IPS DF 6.9 (cell line): Measurements from ENCODE around the gene PSMC2.

ENCODE experiments used
- DNase-seq: peaks from one replicate; pipeline ENCODE4 v3.0.0-alpha.2; 2013; ENCODE audit warnings: low read depth, low spot score
- H3K27ac ChIP-seq: one replicate; pipeline ENCODE4 v1.5.1; 2013; ENCODE audit warnings: low read length, control low read depth
- H3K27me3 ChIP-seq: 2 replicates; pipeline ENCODE4 v1.6.1; 2013; ENCODE audit warnings: mild to moderate bottlenecking, low read length; ENCODE audit not compliant: control insufficient read depth, insufficient read depth
- H3K36me3 ChIP-seq: 2 replicates; pipeline ENCODE4 v1.6.1; 2013; ENCODE audit warnings: low read length; ENCODE audit not compliant: control insufficient read depth, insufficient read depth
- H3K4me1 ChIP-seq: 2 replicates; pipeline ENCODE4 v1.6.1; 2013; ENCODE audit warnings: low read length; ENCODE audit not compliant: control insufficient read depth, insufficient read depth
- H3K4me3 ChIP-seq: 2 replicates; pipeline ENCODE4 v1.5.1; 2013; ENCODE audit warnings: mild to moderate bottlenecking, low read length
- H3K9me3 ChIP-seq: 2 replicates; pipeline ENCODE4 v1.6.1; 2013; ENCODE audit warnings: low read length, inconsistent platforms; ENCODE audit not compliant: control insufficient read depth, insufficient read depth
- WGBS: extraction: QIAGEN DNeasy Blood & Tissue Kit; methylation state at CpG from one replicate; pipeline ENCODE4 v1.1.7; 2013; ENCODE audit warnings: mixed read lengths, missing lambda C conversion rate; ENCODE audit not compliant: insufficient read length, insufficient coverage; 5-methylcytosine and 5-hydroxymethylcytosine counted together

PSMC2 gene

DNA sequence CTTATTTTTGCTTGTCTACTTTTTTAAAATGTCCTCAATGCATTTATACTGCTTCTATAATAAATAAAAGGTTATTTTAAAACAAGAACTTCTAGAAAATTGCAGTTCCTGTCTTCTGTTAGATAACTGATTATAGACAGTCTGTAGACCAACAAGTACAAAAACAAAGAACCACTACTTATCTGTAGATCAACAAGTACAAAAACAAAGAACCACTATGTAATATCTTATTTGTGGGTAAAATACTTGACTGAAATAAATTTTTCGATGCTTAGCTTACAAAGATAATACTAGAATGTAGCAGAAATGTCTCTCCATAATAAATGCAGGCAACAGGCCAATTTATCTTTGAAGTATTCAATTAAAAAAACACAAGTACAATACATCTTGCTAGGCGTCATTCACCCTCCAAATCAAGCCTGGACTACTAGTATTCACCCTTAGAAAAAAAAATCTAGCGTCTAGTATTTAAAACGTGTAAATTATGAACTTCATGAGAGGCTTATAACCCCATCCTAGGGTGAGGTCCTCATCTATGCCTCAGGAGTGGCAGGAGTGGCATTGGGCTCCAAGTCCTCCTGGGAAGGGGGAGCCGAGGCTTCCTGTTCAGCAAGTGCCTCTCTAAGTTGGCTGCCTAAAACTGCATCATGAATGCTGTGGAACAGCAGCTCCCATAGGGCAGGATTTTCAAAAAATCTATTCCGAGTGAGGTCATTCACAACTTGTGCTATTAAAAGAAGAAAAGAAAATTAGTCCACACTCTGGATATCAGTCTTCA is 26.6 kb downstream of the PSMC2 start:
- Histone ChIP-seq H3K4me1 (no peaks in the 10 kb centered on the region), H3K27ac (no peak overlapping the region), H3K36me3 (no peaks in the 10 kb centered on the region), H3K9me3 (no peaks in the 10 kb centered on the region), H3K27me3 (no peaks in the 10 kb centered on the region), H3K4me3 (no peak overlapping the region)
- no CpG with 5 or more reads among the region's 6 CpGs for WGBS
- DNase-seq = no peak

DNA sequence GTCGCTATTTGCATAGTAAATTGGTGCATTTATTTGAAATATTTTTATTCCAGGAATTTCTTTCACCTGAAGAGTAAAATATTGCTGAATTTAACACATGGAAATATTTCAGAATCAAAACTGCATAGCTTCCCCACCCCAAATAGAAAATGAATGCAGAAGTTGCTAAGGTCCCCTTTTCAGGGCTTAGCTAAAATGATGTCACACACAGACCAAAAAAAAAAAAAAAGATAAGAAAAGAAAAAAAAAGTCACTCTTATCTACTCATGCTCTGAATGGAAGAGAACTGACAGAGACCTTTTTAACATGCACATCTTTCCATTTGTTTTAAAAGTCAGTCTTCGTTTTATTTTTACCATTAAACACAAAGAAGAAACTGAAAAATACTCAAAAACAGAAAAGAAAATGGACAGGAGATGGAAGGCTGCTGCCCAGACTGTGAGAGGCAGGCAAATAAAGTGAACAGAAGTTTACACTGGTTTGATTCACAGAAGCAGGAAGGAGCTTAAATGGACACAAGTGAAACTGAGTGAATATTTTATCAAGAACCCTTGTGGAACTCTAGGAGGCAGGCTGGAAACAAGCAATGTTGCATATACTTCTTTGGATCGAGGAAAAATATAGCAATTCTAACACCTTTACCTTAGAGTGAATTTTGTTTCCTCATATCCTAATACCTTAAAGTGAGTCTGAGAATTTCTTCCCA is 32.0 kb downstream of the PSMC2 start:
- no peaks in the 10 kb centered on the region for H3K27me3 ChIP-seq
- no peak for DNase-seq
- H3K36me3 ChIP-seq = no peaks in the 10 kb centered on the region
- no peaks in the 10 kb centered on the region for H3K4me1 ChIP-seq
- no CpG with 5 or more reads among the region's 3 CpGs for WGBS
- H3K4me3 ChIP-seq = no peak overlapping the region
- no peaks in the 10 kb centered on the region for H3K9me3 ChIP-seq
- H3K27ac ChIP-seq = no peak overlapping the region

DNA sequence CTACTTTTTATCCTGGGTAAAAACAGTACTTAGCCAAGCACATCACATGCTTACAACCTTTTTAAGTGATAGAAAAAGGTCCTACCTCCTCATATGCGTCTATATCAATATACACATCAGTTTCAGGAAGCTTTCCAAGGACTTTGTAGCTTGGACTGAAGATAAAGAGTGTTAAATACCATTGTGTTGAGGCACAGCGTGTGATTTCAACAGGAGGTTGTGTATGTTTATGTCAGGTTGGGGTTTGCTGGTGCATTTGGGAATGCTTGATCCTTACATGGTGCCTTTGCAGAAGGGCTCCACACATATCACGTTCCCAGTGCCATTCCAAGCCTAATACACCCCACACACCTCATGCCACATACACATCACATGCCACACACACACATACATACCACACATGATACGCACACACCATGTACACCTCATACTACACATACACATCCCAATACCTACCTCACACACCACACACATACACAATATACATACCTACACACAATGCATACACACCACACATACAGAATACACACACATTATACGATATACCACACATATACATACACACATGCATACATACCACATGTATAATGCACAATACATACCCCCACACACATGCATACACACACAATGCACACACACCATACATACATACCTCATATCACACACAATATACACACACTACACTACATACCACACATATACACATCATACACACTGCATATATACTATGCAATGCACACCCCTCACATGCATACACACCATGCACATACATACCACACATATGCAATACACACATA is 33.1 kb downstream of the PSMC2 start:
- WGBS = 100% methylated on average over 2 of the region's 5 CpGs
- H3K4me3 ChIP-seq = no peak overlapping the region
- H3K4me1 ChIP-seq = no peaks in the 10 kb centered on the region
- H3K36me3 ChIP-seq = no peaks in the 10 kb centered on the region
- no peaks in the 10 kb centered on the region for H3K27me3 ChIP-seq
- H3K9me3 ChIP-seq = no peaks in the 10 kb centered on the region
- no peak for DNase-seq
- H3K27ac ChIP-seq = no peak overlapping the region

DNA sequence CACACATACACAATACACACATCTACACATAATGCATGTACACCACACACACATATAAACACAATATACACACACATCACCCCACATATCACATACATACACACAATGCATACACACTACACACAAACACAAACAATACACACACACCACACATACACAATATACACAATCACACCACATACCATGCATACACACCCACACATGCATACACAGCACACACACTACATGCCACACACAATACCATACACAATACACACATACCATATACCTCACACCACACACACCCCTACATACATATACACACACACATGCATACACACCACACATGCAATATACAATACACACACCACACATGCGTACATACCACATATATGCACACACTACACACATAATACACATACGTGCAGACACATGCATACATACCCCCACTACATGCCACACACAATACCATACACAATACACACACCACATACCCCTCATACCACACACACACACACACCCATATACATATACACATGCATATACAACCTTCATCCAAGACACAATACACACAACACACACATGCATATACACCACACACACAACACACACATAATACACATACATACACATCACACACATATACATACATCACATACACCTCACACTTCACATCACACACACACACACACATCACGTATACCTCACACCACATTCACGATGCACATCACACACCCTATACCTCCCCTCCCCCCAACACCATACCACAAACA is 34.0 kb downstream of the PSMC2 start:
- H3K36me3 ChIP-seq = no peaks in the 10 kb centered on the region
- no peaks in the 10 kb centered on the region for H3K9me3 ChIP-seq
- H3K27ac ChIP-seq = no peak overlapping the region
- H3K4me3 ChIP-seq = no peak overlapping the region
- no peaks in the 10 kb centered on the region for H3K4me1 ChIP-seq
- WGBS = 100% methylated on average over 3 of the region's 4 CpGs
- DNase-seq = no peak
- H3K27me3 ChIP-seq = no peaks in the 10 kb centered on the region

DNA sequence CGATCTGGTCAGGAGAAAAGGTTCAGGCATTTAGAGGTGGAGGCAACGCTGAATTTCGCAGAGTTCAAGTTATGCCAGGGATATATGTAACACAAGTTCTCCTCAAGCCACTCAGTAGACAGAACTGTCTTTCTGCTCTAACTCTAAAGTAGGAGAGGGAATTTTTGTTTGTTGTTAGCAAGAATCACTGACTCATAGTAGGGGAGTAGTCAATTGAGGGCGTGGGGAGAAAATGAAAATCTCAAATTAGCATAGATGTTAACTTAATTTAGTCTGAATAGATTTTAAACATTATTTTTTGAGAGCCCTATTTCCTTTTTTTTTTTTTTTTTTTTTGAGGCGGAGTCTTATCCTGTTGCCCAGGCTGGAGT is 34.6 kb downstream of the PSMC2 start:
- no peak for DNase-seq
- H3K27ac ChIP-seq = no peak overlapping the region
- no peaks in the 10 kb centered on the region for H3K36me3 ChIP-seq
- H3K27me3 ChIP-seq = no peaks in the 10 kb centered on the region
- no peaks in the 10 kb centered on the region for H3K9me3 ChIP-seq
- H3K4me1 ChIP-seq = no peaks in the 10 kb centered on the region
- no peak overlapping the region for H3K4me3 ChIP-seq
- 100% methylated on average over 1 of the region's 5 CpGs for WGBS

DNA sequence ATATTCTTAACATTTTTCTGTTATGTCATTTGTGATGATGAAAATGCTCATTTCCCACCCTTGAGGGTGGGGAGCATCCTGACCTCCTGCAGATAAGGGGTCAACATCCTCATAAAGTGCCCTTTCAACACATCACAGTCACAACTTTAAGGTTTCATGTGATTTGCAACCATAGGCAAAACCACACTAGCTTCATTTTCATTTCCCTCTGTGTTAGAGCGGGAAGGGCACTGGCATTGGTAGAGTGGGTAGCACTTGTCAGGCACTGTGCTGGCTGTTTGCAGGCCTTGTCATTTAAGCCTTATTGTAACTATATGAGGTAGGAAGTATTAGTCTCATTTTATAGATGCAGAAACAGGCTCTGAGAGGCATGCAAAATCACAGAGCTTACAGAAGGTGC is 39.8 kb downstream of the PSMC2 start:
- no peak overlapping the region for H3K4me3 ChIP-seq
- no CpG with 5 or more reads among the region's 1 CpG for WGBS
- H3K27me3 ChIP-seq = no peaks in the 10 kb centered on the region
- H3K27ac ChIP-seq = no peak overlapping the region
- no peak for DNase-seq
- H3K9me3 ChIP-seq = no peaks in the 10 kb centered on the region
- H3K36me3 ChIP-seq = no peaks in the 10 kb centered on the region
- no peaks in the 10 kb centered on the region for H3K4me1 ChIP-seq

DNA sequence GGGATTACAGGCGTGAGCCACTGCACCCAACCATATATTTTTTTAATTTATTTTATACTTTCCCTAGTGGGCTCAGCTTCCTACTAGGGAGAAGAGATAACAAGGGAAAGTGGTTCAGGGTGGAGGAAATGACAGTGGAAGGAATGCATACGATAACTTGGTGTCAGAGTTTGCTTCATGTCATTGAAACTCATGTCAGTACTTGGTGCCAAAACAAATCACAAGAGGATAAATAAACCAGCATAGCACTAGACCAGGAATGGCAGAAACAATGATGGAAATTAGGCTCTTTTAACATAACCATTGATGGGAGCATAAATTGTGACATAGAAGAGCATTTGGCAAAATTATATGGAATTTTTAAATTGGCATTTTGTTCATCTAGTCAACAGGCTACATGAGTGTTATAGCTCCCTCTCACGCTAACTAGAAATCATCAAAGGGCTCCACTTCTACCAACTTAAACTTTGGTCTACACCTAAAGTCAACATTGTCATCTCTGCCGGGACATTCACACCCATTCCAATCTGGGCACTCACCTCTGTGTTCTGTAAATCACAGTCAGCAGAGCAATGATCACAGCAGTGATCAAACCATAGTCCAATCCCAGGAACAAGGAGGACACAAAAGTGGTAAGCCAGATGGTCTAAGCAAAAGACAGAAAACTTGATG is 41.2 kb downstream of the PSMC2 start:
- no CpG with 5 or more reads among the region's 4 CpGs for WGBS
- Histone ChIP-seq H3K9me3 (no peaks in the 10 kb centered on the region), H3K36me3 (no peaks in the 10 kb centered on the region), H3K27me3 (no peaks in the 10 kb centered on the region), H3K4me1 (no peaks in the 10 kb centered on the region), H3K4me3 (no peak overlapping the region), H3K27ac (no peak overlapping the region)
- DNase-seq = no peak

DNA sequence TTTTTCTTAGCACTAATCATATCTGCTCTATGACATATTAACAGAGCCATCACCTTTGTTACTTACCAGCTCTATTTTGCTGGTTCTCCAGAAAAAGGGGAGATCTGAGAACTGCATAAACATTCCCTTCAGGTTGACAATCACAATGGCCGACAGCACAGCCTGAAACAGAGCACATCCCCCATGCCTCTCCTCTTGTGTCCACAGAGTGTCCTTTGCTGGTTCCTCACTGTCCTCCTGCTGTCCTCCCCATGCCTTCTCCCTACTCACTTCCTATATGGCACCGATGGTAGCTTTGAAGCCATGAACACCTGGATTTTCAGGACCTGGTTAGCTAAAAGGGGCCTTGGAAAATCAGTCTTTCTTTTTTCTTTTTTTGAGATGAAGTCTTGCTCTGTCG is 41.8 kb downstream of the PSMC2 start:
- H3K36me3 ChIP-seq = no peaks in the 10 kb centered on the region
- no peaks in the 10 kb centered on the region for H3K27me3 ChIP-seq
- no peaks in the 10 kb centered on the region for H3K9me3 ChIP-seq
- WGBS = no CpG with 5 or more reads among the region's 3 CpGs
- no peaks in the 10 kb centered on the region for H3K4me1 ChIP-seq
- no peak overlapping the region for H3K4me3 ChIP-seq
- no peak overlapping the region for H3K27ac ChIP-seq
- no peak for DNase-seq

DNA sequence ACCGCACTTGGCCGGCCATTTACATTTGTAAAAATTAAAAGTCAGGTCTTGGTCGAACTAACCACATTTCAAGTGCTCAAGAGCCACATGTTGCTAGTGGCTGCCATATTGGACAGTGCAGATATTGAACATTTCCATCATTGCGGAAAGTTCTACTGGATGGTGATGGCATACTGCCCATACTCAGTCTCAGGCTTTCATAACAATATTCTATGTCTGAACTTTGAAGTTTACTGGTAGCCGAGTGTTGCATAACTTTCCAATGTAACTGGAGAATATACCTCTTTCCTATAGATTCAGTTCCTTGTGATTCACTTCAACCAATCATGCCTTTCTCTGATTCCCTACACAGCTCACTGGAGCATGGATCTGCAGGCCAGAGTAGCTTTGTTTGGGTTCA is 43.7 kb downstream of the PSMC2 start:
- H3K36me3 ChIP-seq = no peaks in the 10 kb centered on the region

DNA sequence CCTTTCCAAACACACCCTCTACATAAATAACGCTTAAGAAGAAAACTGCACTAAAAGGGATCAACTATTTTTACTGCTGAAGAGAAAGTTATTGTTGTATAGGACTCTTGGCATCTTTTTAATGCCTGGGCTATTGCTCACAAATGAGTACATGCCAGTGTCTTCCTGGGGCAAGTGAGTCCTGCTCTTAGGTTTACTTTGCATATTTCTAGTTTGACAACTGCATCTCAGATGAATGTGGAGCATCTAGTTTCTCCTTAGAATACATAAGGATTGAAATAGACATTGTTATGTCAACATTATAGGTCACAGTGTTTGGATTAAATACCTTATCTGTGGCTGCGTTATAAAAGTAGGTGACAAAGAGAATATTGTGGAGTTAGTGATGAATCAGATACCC is 44.5 kb downstream of the PSMC2 start:
- Histone ChIP-seq H3K4me1 (no peaks in the 10 kb centered on the region), H3K9me3 (no peaks in the 10 kb centered on the region), H3K4me3 (no peak overlapping the region), H3K27ac (no peak overlapping the region), H3K27me3 (no peaks in the 10 kb centered on the region), H3K36me3 (no peaks in the 10 kb centered on the region)
- WGBS = no CpG with 5 or more reads among the region's 2 CpGs
- no peak for DNase-seq

More for the DNA sequence above, 43.7 kb downstream of the PSMC2 start:
- DNase-seq = no peak
- H3K27ac ChIP-seq = no peak overlapping the region
- H3K27me3 ChIP-seq = no peaks in the 10 kb centered on the region
- no CpG with 5 or more reads among the region's 5 CpGs for WGBS
- H3K4me3 ChIP-seq = no peak overlapping the region
- H3K4me1 ChIP-seq = no peaks in the 10 kb centered on the region
- no peaks in the 10 kb centered on the region for H3K9me3 ChIP-seq
